SU-DHL-6 (cell line): ENCODE measurements around the gene UHRF2.

Source experiments
- H2AFZ ChIP-seq: fragments of 200-600 bp; sonication (generic); 2 replicates; pipeline ENCODE4 v1.6.1; 2014; ENCODE audit warnings: low read depth, mild to moderate bottlenecking, moderate library complexity, mixed read lengths, antibody characterized with exemption, low read length; ENCODE audit not compliant: severe bottlenecking
- H3F3A ChIP-seq: fragments of 200-600 bp; shearing (Covaris generic); 2 replicates; pipeline ENCODE4 v1.6.0; 2016; ENCODE audit warnings: antibody characterized with exemption, mild to moderate bottlenecking; ENCODE audit not compliant: insufficient read depth
- H3K27ac ChIP-seq: fragments of 200-600 bp; sonication (generic); 2 replicates; pipeline ENCODE4 v1.5.1; 2016; ENCODE audit warnings: low read depth, mild to moderate bottlenecking, low read length, moderate library complexity, mixed read lengths
- H3K27me3 ChIP-seq: fragments of 200-600 bp; sonication (generic), shearing (Covaris generic); 2 replicates; pipeline ENCODE4 v1.6.0; 2014; ENCODE audit warnings: mild to moderate bottlenecking, low read length
- H3K36me3 ChIP-seq: fragments of 200-600 bp; sonication (generic); 2 replicates; pipeline ENCODE4 v1.6.1; 2014; ENCODE audit warnings: mild to moderate bottlenecking, low read length, mixed read lengths
- H3K4me2 ChIP-seq: fragments of 300-600, 200-600 bp; shearing (Covaris generic), sonication (generic); 2 replicates; pipeline ENCODE4 v1.6.0; 2014; ENCODE audit warnings: low read length, low read depth, mild to moderate bottlenecking; ENCODE audit not compliant: poor library complexity, severe bottlenecking
- H3K4me3 ChIP-seq: fragments of 200-600 bp; sonication (generic); 2 replicates; pipeline ENCODE4 v1.5.1; 2014; ENCODE audit warnings: antibody characterized with exemption, low read length, mild to moderate bottlenecking, mixed read lengths; ENCODE audit not compliant: insufficient read depth, poor library complexity, severe bottlenecking
- H3K79me2 ChIP-seq: fragments of 200-600 bp; sonication (generic); 2 replicates; pipeline ENCODE4 v1.6.1; 2014; ENCODE audit warnings: mild to moderate bottlenecking, low read length, moderate library complexity; ENCODE audit not compliant: insufficient read depth
- H3K9ac ChIP-seq: fragments of 200-600 bp; sonication (generic); 2 replicates; pipeline ENCODE4 v1.7.0; 2014; ENCODE audit warnings: mild to moderate bottlenecking, low read length
- H3K9me2 ChIP-seq: fragments of 200-600 bp; sonication (generic); replicated peaks from 2 replicates; pipeline ENCODE4 v1.6.1; 2014; ENCODE audit warnings: low read length; ENCODE audit not compliant: insufficient read depth
- H3K9me3 ChIP-seq: fragments of 200-600 bp; sonication (generic); 2 replicates; pipeline ENCODE4 v1.6.1; 2014; ENCODE audit warnings: low read length, mixed read lengths; ENCODE audit not compliant: insufficient read depth
- H4K20me1 ChIP-seq: fragments of 200-600 bp; sonication (generic); 2 replicates; pipeline ENCODE4 v1.6.1; 2014; ENCODE audit warnings: low read depth, mild to moderate bottlenecking, antibody characterized with exemption, low read length, moderate library complexity, mixed read lengths
- CTCF ChIP-seq: fragments of 200-600 bp; sonication (generic); IDR thresholded peaks from one replicate; pipeline ENCODE4 v1.5.1; 2017; ENCODE audit warnings: antibody characterized with exemption, mild to moderate bottlenecking, low read length, moderate library complexity; ENCODE audit not compliant: insufficient read depth, poor library complexity, severe bottlenecking
- EZH2phosphoT487 ChIP-seq: fragments of 200-600 bp; sonication (generic), shearing (Covaris generic); conservative IDR thresholded peaks from 2 replicates; pipeline ENCODE4 v1.6.1; 2018; ENCODE audit warnings: mild to moderate bottlenecking, antibody characterized with exemption, low read length, moderate library complexity, mixed read lengths

The UHRF2 gene

GRCh38 chr9:6439051-6439703 is 26.2 kb downstream of the UHRF2 start:
- Histone ChIP-seq H3K36me3 (peaks cover 16% of the 10 kb centered on the region; the same call in 1 of the 2 replicates), H3K4me3 (no peak overlapping the region), H3F3A (peaks cover 14% of the 10 kb centered on the region; the same call in 1 of the 2 replicates), H4K20me1 (peaks cover 41% of the 10 kb centered on the region), H3K27ac (no peak overlapping the region), H3K79me2 (peaks cover 100% of the 10 kb centered on the region), H2AFZ (no peak overlapping the region), H3K27me3 (no peaks in the 10 kb centered on the region), H3K9me3 (no peaks in the 10 kb centered on the region), H3K9me2 (no peaks in the 10 kb centered on the region), H3K9ac (no peak overlapping the region), H3K4me2 (no peak overlapping the region)
- TF ChIP-seq EZH2phosphoT487: no peak
- TF ChIP-seq CTCF: no peak

GRCh38 chr9:6440405-6440804 is 27.4 kb downstream of the UHRF2 start:
- Histone ChIP-seq H3K9me3 (no peaks in the 10 kb centered on the region), H3K9me2 (no peaks in the 10 kb centered on the region), H3K27ac (no peak overlapping the region), H3K36me3 (peaks cover 15% of the 10 kb centered on the region; the same call in 1 of the 2 replicates), H3K79me2 (peaks cover 100% of the 10 kb centered on the region), H3K4me3 (no peak overlapping the region), H3K4me2 (no peak overlapping the region), H4K20me1 (peaks cover 41% of the 10 kb centered on the region), H3F3A (peaks cover 14% of the 10 kb centered on the region; the same call in 1 of the 2 replicates), H2AFZ (no peak overlapping the region), H3K9ac (no peak overlapping the region), H3K27me3 (no peaks in the 10 kb centered on the region)
- TF ChIP-seq EZH2phosphoT487: no peak
- no peak for TF ChIP-seq CTCF

GRCh38 chr9:6441269-6441668 is 28.3 kb downstream of the UHRF2 start:
- Histone ChIP-seq H3K79me2 (peaks cover 100% of the 10 kb centered on the region), H2AFZ (no peak overlapping the region), H3K9ac (no peak overlapping the region), H3K27ac (no peak overlapping the region), H3K27me3 (no peaks in the 10 kb centered on the region), H4K20me1 (peaks cover 37% of the 10 kb centered on the region), H3K9me3 (no peaks in the 10 kb centered on the region), H3F3A (peaks cover 11% of the 10 kb centered on the region; the same call in 1 of the 2 replicates), H3K4me2 (no peak overlapping the region), H3K9me2 (no peaks in the 10 kb centered on the region), H3K36me3 (peaks cover 10% of the 10 kb centered on the region; the same call in 1 of the 2 replicates), H3K4me3 (no peak overlapping the region)
- TF ChIP-seq EZH2phosphoT487 (no peak), CTCF (no peak)
